Stimulated activated CD4-positive, alpha-beta T cell treated with anti-CD3 and anti-CD28 coated beads, Interleukin-4, amount 100 ng/mL, for 1 hour (primary cell): ENCODE data around the gene PTGES3L.
"Not testable (repeated sequence)": the region's sequence is repeated elsewhere in the genome, so short reads cannot be mapped to it uniquely, and the experiment has no call there.

Experiments
- DNase-seq: peaks from one replicate; pipeline ENCODE4 v3.0.0-alpha.2; 2020

The PTGES3L gene

DNA sequence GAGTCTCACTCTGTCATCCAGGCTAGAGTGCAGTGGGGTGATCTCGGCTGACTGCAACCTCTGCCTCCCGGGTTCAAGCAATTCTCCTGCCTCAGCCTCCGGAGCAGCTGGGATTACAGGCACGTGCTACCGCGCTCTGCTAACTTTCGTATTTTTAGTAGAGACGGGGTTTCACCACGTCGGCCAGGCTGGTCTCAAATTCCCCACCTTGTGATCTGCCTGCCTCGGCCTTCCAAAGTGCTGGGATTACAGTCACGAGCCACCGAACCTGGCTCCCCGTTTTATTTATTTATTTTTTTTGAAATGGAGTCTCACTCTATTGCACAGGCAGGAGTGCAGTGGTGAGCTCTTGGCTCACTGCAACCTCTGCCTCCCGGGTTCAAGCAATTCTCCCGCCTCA, 4.2 kb downstream of the PTGES3L start:
- not testable (repeated sequence) for DNase-seq

- no peak for DNase-seq
Observed at GRCh38 chr17:42975265-42975664, 4.6 kb downstream of the PTGES3L start.

DNA sequence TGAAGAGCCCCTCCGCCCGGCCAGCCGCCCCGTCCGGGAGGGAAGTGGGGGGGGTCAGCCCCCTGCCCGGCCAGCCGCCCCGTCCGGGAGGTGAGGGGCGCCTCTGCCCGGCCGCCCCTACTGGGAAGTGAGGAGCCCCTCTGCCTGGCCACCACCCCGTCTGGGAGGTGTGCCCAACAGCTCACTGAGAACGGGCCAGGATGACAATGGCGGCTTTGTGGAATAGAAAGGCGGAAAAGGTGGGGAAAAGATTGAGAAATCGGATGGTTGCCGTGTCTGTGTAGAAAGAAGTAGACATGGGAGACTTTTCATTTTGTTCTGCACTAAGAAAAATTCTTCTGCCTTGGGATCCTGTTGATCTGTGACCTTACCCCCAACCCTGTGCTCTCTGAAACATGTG, 6.6 kb downstream of the PTGES3L start:
- DNase-seq: not testable (repeated sequence)

- DNase-seq: no peak
Observed at GRCh38 chr17:42971589-42971988, 8.3 kb downstream of the PTGES3L start.

- DNase-seq: no peak
Observed at GRCh38 chr17:42969001-42969581, 10.8 kb downstream of the PTGES3L start.

DNA sequence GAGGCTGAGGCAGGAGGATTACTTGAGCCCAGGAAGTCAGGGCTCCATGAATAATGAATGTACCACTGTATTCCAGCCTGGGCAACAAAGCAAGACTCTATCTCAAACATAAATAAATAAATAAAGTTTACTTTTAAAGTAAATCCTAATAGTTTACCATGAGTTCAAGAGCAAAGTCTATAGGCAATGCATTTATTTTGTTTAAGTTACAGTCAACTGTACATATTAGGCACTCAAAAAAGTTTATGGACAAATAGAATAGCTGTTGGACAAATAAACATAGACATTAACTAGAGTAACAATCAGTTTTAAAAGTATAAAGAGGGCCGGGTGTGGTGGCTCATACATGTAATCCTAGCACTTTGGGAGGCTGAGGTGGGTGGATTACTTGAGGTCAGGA, 12.0 kb downstream of the PTGES3L start:
- no peak for DNase-seq

- peak; percentile 89 for DNase-seq
Observed at GRCh38 chr17:42964161-42964932, 15.5 kb downstream of the PTGES3L start, which contains the start of gene AARSD1. Gene AARSD1, minus strand, starts transcription at chr17:42964454. Its CDS starts 14 bp downstream, at chr17:42964440.

- no peak for DNase-seq
Observed at GRCh38 chr17:42953669-42954068, 26.2 kb downstream of the PTGES3L start.

DNA sequence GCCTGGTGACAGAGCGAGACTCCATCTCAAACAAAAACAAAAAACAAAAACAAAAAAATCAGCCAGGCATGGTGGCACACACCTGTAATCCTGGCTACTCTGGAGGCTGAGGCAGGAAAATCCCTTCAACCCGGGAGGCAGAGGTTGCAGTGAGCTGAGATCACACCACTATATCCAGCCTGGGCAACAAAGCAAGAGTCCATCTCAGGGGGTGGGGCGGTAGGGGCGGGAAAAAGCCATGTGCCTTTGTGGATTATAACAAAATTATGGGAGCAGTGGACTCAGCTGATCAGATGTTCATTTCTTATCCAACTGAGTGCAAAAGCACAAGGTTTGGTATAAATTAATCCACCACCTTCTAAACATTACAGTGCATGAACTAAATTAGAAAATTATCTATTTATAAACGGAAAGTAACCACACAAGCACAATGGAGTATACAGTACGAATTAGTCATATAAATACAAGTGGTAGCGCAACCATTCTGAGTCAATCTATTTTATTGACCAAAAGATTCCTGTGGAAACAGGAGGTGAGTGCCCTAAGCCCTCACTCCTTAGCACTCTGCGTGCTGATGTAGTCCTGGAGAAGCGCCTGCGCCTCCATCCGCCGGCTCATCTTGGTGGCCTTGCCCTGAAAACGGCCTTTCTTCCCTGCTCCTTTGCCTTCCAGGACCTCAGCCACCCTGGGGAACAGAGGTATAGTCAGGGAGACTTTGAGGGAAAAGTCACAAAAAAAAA, 29.7 kb downstream of the PTGES3L start:
- no peak for DNase-seq

- DNase-seq: no peak
Observed at GRCh38 chr17:42946812-42947211, 33.1 kb downstream of the PTGES3L start.

GRCh38 chr17:42944211-42944610, 35.7 kb downstream of the PTGES3L start:
- DNase-seq: no peak

DNA sequence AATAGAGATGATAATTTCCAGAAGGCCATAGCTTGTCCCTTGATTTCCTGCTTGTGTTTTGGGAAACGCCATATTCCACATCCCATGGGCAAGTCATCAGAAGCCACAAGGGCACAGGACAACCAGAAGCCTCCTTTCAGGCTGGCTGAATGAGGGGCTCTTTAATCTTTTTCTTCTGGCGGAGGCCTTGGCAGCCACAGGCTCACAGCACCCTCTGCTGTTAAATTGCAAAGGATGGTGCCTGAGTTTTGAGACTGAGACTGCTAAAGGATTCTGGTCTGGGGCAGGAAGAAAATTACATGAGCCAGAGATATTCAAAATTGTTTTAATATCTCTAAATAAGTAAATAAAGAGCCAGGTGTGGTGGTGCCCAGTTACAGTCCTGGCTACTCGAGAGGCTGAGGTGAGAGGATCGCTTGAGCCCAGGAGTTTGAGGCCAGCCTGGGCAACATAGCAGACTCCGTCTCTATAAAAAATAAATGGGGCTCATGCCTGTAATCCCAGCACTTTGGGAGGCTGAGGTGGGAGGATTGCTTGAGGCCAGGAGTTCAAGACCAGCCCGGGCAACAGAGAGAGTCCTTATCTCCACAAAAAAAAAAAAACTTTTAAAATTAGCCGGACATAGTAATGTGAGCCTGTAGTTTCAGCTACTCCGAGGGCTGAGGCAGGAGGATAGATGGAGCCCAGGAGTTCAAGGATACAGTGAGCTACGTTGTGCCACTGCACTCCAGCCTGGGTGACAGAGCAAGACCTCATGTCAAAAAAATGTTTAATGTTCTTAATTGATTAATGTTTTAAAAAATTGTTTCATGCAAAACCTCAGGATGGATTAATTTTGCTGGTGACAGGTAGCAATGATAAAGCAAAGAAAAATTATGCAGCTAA, 41.9 kb downstream of the PTGES3L start:
- DNase-seq: peak; percentile 7

GRCh38 chr17:42929497-42929844, 50.4 kb downstream of the PTGES3L start:
- DNase-seq: no peak

- DNase-seq: peak; percentile 27
Observed at GRCh38 chr17:42928714-42929496, 51.0 kb downstream of the PTGES3L start.

- DNase-seq: no peak
Observed at GRCh38 chr17:42924891-42925290, 55.0 kb downstream of the PTGES3L start.

DNA sequence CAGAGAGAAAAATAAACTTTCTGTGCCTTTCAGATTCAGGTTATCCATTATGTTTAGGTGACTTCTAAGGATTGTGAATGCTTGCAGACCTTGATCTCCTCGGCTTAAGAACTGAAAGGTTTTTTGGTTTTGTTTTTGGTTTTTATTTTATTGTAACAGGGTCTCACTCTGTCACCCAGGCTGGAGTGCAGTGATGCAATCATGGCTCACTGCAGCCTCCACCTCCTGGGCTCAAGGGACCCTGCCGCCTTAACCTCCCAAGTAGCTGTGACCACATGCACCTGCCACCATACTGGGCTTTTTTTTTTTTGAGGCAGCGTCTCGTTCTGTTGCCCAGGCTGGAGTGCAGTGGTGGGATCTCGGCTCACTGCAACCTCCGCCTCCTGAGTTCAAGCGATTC, 56.4 kb downstream of the PTGES3L start:
- not testable (repeated sequence) for DNase-seq

GRCh38 chr17:42922294-42922693, 57.6 kb downstream of the PTGES3L start:
- DNase-seq: no peak

GRCh38 chr17:42920922-42921321, 59.0 kb downstream of the PTGES3L start:
- no peak for DNase-seq

GRCh38 chr17:42920106-42920900, 59.6 kb downstream of the PTGES3L start:
- DNase-seq: no peak

DNA sequence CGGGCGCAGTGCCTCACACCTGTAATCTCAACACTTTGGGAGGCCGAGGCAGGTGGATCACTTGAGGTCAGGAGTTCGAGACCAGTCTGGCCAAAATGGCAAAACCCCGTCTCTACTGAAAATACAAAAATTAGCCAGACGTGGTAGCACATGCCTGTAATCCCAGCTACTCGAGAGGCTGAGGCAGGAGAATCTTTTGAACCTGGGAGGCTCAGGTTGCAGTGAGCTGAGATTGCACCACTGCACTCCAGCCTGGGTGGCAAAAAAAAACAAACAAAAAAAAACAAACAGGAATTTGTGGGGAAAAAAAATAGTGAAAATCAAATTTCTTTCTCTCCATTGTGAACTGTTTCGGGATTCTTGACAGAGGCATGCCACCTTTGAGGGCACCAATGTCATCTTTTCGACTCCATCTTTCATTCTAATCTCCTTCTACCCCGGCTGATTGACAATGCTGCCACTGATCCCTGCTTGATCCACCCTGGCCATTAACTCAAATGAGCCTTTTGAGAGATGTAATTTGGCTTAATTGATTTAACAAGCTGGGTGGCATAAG, 60.3 kb downstream of the PTGES3L start:
- not testable (repeated sequence) for DNase-seq
